Upper lobe of right lung (tissue), 1 donor: Measurements from ENCODE around the gene ADO. TPM values are rescaled to one million over a fixed set of nuclear protein-coding genes. Genes with fewer than 3 reads are reported as not detected.
A peak's percentile ranks its signal among the peaks of the same experiment; 100 is the strongest.

Source experiments
- ATAC-seq: fragments of 200-7000 bp; cut with Tn5 transposase; one replicate; pipeline ENCODE4 v1.9.1; 2020; ENCODE audit warnings: mild to moderate bottlenecking, moderate library complexity
- DNase-seq: peaks from one replicate; pipeline ENCODE4 v3.0.0-alpha.2; 2020
- H3K27ac ChIP-seq: fragments of 200-600 bp; one replicate; pipeline ENCODE4 v1.8.0; 2022
- H3K27me3 ChIP-seq: fragments of 200-600 bp; one replicate; pipeline ENCODE4 v1.8.0; 2022; ENCODE audit warnings: mild to moderate bottlenecking
- H3K36me3 ChIP-seq: fragments of 200-600 bp; one replicate; pipeline ENCODE4 v1.8.0; 2022
- H3K4me1 ChIP-seq: fragments of 200-600 bp; one replicate; pipeline ENCODE4 v1.8.0; 2022
- H3K4me3 ChIP-seq: fragments of 200-600 bp; one replicate; pipeline ENCODE4 v1.8.0; 2022; ENCODE audit warnings: mild to moderate bottlenecking
- H3K9me3 ChIP-seq: fragments of 200-600 bp; one replicate; pipeline ENCODE4 v1.8.0; 2022
- CTCF ChIP-seq: fragments of 200-600 bp; IDR thresholded peaks from one replicate; pipeline ENCODE4 v1.8.0; 2022; ENCODE audit warnings: antibody characterized with exemption
- intact Hi-C: fragments of 100-400 bp; cut with DNase I; formaldehyde crosslinking; loops from one replicate; pipeline ENCODE4 v1.11.0; 2022
- total RNA-seq: library from RNA; stranded (reverse); fragmentation: NEBNext Ultra II Directional; extraction: Animal tissue kit (Norgen Biotek cat#: 25700); gene quantifications from one replicate; pipeline ENCODE4 v1.2.1, GENCODE V29; 2021
- donor health status: DM: no; HTN: yes; CAD: no; lungs with severe emphysema.

The ADO gene
- total RNA-seq, 1 donor from 2014 or later = 16.5 TPM

- no peaks in the 10 kb centered on the region for H3K9me3 ChIP-seq
- DNase-seq (no peak), ATAC-seq (no peak)
- H3K27me3 ChIP-seq = no peaks in the 10 kb centered on the region
- intact Hi-C loops = no loop called here
- H3K27ac ChIP-seq = no peak overlapping the region
- H3K4me1 ChIP-seq = no peaks in the 10 kb centered on the region
- no peaks in the 10 kb centered on the region for H3K36me3 ChIP-seq
- no peak overlapping the region for H3K4me3 ChIP-seq
- no peak for TF ChIP-seq CTCF
These were observed 39.1 kb downstream of the ADO start for GRCh38 chr10:62843600-62843999.

- no peaks in the 10 kb centered on the region for H3K4me1 ChIP-seq
- H3K36me3 ChIP-seq = no peaks in the 10 kb centered on the region
- TF ChIP-seq CTCF = no peak
- no peak overlapping the region for H3K27ac ChIP-seq
- H3K4me3 ChIP-seq = no peak overlapping the region
- no peak for DNase-seq
- intact Hi-C loops = no loop called here
- no peaks in the 10 kb centered on the region for H3K9me3 ChIP-seq
- ATAC-seq = no peak
- H3K27me3 ChIP-seq = no peaks in the 10 kb centered on the region
These were observed 39.9 kb downstream of the ADO start for GRCh38 chr10:62844280-62845011.

- H3K36me3 ChIP-seq = no peaks in the 10 kb centered on the region
These were observed 42.9 kb downstream of the ADO start for GRCh38 chr10:62847433-62847832.

GRCh38 chr10:62850646-62851045, 46.1 kb downstream of the ADO start:
- Histone ChIP-seq H3K27me3 (no peaks in the 10 kb centered on the region), H3K4me1 (peaks cover 13% of the 10 kb centered on the region), H3K4me3 (no peak overlapping the region), H3K27ac (no peak overlapping the region), H3K9me3 (no peaks in the 10 kb centered on the region), H3K36me3 (no peaks in the 10 kb centered on the region)
- no peak for TF ChIP-seq CTCF
- intact Hi-C loops = no loop called here
- DNase-seq (no peak), ATAC-seq (no peak)

More at GRCh38 chr10:62847433-62847832, 42.9 kb downstream of the ADO start:
- Histone ChIP-seq H3K4me3 (no peak overlapping the region), H3K9me3 (no peaks in the 10 kb centered on the region), H3K27me3 (no peaks in the 10 kb centered on the region), H3K27ac (no peak overlapping the region), H3K4me1 (no peaks in the 10 kb centered on the region)
- DNase-seq (no peak), ATAC-seq (no peak)
- TF ChIP-seq CTCF = no peak
- intact Hi-C loops = no loop called here

- no peaks in the 10 kb centered on the region for H3K27me3 ChIP-seq
- H3K27ac ChIP-seq = no peak overlapping the region
- no peak overlapping the region for H3K4me3 ChIP-seq
- peak; percentile 72 for ATAC-seq
- DNase-seq = no peak
- intact Hi-C loops = no loop called here
- TF ChIP-seq CTCF = peak; percentile 22
- H3K9me3 ChIP-seq = no peaks in the 10 kb centered on the region
- peaks cover 13% of the 10 kb centered on the region for H3K4me1 ChIP-seq
- no peaks in the 10 kb centered on the region for H3K36me3 ChIP-seq
These were observed 46.9 kb downstream of the ADO start for GRCh38 chr10:62851442-62851841.
